Stimulated activated CD4-positive, alpha-beta T cell treated with anti-CD3 and anti-CD28 coated beads, TNF-alpha, amount 100 ng/mL, for 24 hours (primary cell): ENCODE results near the gene RNF114.
A peak's percentile ranks its signal among the peaks of the same experiment; 100 is the strongest.
"Not testable (repeated sequence)": the region's sequence is repeated elsewhere in the genome, so short reads cannot be mapped to it uniquely, and the experiment has no call there.

Experiments
- DNase-seq, 3 experiments: peaks; one replicate each; pipeline ENCODE4 v3.0.0-alpha.2; 2020; ENCODE audit warnings: low read depth in 3 of 3

The RNF114 gene

DNA sequence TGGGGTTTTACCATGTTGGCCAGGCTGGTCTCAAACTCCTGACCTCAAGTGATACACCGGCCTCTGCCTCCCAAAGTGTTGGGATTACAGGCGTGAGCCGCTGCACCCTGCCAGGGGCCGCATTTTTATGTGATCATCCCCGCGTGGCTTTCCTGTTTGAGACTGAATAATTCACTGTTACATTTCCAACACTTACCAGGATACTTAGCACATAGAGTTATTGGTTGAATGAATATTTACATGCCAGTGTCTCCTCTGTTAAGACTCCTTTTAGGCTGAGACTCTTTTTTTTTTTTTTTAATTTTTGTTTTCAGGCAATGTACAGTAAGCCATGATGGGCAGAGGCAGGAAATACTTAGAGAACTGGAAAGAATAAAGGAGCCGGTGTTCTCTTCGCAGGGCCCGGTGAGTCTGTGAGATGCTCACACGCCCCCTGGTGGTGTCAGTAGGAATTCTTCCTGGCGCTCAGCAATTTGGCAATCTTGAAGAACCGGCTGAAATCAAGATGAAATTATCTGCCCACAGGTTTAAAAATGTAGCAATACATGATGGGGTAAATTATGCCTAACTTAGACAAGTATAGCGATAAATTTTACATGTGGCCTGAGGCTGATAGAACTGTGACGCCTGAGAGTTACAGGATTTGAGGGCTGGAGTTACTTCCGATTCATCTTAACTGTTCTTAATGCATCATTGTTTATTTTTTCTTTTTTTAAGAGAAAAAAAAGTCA lies 7.6 kb upstream of the RNF114 start:
- DNase-seq, result peak; percentile 52 to 77 (median 75)

DNA sequence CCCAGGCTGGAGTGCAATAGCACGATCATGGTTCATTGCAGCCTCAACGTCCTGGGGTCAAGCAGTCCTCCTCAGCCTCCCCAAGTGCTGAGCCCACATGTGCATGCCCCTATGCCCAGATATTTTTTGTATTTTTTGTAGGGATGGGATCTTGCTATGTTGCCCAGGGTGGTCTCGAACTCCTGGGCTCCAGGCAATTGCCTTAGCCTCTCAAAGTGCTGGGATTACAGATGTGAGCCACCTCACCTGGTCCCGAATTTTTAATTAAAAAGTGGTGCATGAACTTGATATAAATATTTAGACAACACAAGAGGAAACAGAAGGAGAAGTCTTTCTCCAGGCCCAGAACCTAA lies 7.1 kb upstream of the RNF114 start:
- no peak for DNase-seq

DNA sequence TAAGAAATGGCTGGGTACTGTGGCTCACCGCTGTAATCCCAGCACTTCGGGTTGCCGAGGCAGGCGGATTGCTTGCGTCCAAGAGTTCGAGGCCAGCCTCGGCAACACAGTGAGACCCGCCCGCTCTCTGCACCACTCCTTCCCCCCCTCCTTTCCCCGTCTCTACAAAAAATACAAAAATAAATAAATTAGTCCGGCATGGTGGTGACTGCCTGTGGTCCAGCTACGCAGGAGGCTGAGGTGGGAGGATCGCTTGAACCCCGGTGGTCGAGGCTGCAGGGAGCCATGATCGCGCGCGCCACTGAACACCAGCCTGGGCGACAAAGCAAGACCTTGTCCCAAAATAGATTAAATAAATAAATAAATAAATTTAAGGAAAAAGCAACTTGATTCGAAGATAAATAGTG lies 448 bp upstream of the RNF114 start:
- no peak for DNase-seq

DNA sequence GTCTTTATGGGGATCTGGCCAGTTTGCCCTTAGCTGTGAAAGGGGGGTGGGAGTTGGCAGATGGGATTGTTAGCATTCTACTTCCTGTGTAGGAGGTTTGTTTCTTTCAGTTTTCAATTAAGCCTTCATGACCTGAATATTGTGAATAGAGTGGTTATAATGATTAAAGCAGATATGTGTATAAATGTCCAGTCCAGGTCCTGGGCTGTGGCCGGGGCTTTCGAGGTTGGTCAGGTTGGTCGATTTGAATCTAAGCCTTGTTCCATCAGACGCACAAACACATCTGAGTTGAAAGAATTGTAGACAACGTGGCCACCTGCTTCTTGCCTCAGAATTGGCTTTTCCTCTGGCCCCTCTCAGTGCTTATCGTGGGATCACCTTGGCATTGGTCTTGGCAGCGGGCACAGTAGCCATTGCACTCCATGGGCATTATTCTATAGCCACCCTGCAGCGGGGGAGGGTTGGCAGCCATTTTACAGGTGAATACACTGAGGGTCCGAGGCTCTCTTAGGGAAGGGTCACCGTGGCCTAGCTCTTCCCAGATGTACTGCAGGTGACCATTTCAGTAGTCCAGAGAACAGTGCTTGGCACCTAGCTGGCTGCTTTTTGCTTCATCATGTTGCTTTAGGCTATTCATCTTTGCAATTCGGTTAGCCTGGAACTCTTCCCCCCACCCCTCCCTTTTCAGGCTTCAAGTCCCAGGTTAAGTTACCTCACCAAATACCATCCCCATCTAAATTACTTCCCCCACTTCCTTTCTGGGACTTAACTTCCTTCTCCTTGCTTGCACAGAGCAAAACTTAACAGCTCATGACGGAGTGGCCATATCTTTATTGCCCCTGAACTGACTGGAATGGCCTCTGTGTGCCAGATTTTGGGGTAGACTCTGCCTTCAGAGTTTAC lies 1.1 kb downstream of the RNF114 start:
- no peak for DNase-seq

DNA sequence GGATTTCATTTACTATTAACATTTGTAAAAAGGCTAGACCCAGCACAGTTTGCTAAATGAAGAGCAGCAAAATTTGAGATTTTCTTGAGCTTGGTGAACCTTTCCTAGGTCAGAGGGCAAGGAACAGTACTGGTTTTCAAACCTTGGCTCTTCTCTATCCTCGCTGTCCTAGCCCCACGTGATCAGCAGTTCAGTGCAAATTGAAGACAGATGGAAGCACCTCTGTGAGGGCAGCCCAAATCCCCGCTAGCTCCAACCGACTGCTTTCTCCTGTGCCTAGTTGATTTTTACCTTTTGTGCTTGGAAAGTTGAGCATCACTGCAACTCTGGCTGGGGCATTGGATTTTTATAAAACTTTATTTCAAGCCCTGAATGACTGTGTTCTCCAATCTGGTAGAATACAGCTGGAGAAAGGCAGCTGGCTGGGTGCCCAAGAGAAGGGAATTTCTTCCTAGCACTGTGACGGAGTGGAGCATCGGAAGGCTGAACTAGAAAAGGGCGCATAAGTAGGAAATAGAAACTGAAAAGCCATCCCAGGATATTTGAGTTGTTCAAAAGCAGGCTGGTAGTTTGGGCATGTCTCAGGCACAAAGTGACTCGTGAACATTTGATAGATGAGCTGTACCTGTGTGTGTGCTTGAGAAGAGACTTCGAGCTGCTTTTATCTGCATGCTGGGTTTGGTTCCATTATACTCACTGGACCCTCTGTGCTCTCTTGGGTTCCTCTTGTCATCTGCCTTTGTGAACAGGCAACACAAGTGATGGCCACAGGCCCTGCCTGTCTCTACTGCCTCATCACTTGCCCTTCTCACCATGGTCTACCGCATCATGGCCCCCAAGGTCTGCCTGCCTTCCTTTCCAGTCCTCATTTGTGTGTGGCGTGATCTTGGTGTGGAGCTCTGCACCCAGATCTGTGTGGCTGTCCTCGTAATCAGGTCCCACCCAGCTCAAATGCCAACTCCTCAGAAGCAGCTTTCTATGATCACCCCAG lies 2.3 kb downstream of the RNF114 start:
- DNase-seq, result no peak

DNA sequence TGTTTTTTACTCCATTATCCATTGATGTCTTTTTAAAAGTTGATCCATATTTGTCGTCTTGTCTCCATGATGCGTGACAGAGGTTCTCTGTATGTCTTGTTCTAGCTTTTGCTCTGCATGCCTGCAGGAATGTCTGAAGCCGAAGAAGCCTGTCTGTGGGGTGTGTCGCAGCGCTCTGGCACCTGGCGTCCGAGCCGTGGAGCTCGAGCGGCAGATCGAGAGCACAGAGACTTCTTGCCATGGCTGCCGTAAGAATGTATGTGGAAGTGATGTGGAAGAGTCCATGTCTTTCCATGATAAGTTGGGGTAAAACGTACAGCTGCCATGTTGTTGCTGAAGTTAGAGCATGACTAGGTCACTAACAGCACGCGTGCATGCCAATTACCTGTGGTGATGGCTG lies 5.3 kb downstream of the RNF114 start:
- DNase-seq, result no peak

DNA sequence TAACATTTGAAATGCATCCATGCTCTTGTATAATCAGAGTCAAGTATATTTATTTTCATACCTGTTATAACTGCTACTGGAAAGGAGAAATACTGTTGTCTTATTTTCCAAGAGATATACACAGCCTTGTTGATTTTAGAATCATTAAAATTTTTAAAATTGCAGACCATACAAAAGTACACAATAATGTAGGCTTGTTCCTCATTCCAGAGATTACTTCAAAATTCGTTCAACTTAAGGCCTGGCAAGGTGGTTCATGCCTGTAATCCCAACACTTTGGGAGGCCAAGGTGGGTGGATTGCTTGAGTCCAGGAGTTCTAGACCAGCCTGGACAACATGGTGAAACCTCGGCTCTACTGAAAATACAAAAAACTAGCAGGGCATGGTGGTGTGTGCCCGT lies 6.1 kb downstream of the RNF114 start:
- DNase-seq, result no peak

DNA sequence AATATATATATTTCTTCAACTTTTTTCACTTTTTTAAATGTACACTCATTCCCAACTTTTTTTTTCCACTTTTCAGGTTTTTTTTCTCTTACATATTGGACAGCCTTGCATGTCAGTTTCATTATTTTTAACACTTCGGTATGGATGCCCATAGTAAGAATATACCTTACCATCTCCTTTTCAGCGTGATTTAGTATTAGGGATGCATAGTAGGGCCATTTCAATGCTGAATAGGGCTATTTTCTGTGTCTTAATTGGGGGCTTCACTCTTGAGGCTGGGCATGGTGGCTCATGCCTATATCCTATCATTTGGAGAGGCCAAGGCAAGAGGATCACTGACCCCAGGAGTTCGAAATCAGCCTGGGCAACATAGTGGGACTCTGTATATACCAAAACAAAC lies 6.7 kb downstream of the RNF114 start:
- DNase-seq, result no peak

DNA sequence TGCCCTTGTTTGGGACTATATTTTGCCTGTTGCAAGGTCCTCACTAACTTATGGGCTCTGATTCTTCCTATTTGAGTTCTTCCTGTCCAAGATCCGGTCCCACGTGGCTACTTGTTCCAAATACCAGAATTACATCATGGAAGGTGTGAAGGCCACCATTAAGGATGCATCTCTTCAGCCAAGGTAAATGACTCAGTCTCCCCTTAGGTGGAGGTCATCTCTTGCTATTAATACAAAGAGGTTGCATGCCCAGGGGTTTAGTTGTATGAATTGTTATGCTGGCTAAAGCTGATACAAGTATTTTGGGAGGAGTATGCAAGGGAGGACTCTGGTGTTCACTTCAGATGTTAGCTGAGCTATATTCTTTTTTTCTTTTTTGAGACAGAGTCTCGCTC lies 9.1 kb downstream of the RNF114 start:
- DNase-seq, result no peak

DNA sequence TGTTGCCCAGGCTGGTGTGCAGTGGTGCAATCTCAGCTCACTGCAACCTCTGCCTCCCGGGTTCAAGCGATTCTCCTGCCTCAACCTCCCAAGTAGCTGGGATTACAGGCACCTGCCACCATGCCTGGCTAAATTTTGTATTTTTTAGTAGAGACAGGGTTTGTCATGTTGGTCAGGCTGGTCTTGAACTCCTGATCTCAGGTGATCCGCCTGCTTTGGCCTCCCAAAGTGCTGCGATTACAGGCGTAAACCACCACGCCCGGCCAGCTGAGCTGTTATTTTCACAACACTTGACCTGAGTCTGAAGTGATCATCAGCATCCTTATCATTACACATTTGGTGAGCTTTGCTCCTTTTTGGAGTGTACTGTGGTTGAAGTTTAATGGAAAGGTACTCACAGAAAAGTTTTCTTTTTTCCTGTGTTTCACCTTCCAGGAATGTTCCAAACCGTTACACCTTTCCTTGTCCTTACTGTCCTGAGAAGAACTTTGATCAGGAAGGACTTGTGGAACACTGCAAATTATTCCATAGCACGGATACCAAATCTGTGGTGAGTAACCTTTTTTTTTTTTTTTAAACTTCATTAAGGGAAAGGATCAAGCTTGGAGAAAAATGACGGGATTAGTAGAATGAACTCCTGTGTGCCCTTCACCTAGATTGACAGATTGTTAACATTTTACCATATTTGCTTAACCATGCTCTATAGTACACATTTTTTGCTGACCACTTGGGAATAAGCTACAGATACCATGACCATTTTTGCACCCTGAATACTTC lies 9.7 kb downstream of the RNF114 start:
- DNase-seq, result no peak

DNA sequence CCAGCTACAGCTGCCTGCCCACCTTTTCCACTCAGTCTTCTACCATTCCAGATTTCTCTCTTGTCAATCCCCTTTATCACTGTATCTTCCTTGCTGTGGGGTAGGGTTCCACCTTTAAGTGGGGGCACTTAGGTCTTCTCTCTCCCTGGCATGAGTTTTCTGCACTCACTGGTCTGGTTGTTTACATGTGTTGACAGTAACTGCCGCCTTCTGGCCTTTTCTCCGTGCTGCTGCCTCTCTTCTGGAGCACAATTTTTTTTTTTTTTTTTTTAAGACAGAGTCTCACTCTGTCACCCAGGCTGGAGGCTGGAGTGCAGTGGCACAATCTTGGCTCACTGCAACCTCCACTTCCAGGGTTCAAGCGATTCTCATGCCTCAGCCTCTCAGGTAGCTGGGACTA lies 12.0 kb downstream of the RNF114 start:
- no peak for DNase-seq

DNA sequence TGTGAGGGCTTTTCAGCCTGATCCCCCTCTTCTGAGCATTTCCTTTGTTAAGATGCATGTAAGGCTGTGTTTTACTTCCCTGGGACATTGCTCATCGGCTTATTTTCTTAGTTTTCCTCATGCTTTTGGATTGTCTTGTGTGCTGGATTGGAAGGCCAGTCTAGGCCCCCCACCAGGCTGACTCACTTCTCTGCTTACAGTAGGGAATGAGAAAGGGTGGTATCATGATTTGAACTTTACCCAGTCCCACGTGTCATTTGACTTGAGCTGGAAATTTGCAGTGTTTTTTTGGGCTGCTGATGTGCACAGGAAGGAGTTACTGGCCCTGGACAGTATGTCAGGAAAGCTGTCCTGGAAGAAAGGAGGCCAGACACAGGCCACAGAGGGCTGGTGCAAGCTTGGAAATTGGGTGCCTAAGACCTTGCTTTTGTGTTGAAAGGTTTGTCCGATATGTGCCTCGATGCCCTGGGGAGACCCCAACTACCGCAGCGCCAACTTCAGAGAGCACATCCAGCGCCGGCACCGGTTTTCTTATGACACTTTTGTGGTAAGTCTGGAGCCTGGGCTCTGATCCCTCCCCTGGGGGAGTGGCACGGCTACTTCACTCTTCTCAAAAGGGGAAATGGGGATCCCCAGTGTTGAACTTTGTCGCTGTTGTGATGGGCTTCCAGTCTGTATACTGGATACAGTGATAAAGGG lies 12.8 kb downstream of the RNF114 start:
- no peak for DNase-seq

DNA sequence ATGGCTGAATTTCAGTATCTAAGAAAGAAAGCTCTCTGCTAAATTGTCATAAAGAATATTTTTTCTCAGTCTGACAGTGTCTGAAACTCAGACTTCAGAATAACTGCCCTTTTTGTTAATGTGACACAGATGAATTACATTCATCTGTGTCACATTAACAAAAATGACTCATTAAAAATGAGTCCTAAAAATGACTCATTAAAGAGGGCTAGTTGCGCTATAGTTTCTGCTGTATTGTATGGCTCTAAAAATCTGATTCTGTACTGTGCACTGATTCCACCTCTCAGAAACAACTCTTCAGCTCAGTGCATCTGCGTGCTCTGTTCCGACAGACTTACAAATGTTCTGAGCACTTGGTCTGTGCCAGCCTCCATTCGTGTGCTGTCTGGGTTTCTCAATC lies 15.0 kb downstream of the RNF114 start:
- no peak for DNase-seq

DNA sequence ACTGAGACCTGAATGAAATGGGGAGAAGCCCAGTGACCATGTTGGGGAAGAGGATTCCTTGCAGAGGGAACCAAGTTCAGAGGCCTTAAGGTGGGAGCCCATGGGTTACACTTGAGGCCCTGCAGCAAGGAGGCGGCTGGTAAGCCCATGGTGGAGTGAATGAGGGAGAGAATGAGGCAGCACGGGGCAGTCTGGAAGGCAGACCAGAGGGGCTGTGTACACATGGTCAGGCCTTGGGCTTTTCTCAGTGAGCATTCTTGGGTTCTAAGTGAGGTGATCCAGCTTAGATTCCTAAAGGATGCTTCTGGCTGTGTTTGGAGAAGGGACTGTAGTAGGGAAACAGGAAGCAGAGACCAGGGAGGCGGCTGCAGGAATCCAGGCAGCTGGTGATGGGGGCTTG lies 19.0 kb downstream of the RNF114 start:
- DNase-seq, result no peak

DNA sequence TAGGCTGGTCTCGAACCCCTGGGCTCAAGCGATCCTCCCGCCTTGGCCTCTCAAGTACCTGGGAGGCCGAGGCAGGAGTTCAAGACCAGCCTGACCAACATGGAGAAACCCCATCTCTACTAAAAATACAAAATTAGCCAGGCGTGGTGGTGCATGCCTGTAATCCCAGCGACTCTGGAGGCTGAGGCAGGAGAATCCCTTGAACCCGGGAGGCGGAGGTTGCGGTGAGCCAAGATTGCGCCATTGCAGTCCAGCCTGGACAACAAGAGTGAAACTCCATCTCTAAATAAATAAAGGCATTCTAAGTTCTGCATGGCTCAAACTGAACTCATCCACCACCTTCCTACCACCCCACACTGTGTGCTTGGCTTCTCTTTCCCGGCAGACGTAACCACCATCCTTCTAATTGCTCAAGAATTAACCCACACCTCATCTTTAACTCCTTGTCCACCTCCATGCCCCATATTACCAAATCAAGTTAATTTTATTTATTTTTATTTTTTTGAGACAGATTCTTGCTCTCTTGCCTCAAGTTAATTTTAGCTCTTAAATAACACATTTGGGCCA lies 19.7 kb downstream of the RNF114 start:
- not testable (repeated sequence) for DNase-seq

DNA sequence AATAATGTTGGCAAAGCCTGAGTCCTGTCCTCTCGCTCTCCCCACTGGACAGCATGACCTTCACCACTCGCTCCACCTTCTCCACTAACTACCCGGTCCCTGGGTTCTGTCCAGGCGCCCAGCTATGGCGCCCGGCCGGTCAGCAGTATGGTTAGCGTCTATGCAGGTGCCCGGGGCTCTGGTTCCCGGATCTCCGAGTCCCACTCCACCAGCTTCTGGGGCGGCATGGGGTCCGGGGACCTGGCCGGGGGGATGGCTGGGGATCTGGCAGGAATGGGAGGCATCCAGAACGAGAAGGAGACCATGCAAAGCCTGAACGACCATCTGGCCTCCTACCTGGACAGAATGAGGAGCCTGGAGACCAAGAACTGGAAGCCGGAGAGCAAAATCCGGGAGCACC lies 20.5 kb downstream of the RNF114 start:
- DNase-seq, result no peak

DNA sequence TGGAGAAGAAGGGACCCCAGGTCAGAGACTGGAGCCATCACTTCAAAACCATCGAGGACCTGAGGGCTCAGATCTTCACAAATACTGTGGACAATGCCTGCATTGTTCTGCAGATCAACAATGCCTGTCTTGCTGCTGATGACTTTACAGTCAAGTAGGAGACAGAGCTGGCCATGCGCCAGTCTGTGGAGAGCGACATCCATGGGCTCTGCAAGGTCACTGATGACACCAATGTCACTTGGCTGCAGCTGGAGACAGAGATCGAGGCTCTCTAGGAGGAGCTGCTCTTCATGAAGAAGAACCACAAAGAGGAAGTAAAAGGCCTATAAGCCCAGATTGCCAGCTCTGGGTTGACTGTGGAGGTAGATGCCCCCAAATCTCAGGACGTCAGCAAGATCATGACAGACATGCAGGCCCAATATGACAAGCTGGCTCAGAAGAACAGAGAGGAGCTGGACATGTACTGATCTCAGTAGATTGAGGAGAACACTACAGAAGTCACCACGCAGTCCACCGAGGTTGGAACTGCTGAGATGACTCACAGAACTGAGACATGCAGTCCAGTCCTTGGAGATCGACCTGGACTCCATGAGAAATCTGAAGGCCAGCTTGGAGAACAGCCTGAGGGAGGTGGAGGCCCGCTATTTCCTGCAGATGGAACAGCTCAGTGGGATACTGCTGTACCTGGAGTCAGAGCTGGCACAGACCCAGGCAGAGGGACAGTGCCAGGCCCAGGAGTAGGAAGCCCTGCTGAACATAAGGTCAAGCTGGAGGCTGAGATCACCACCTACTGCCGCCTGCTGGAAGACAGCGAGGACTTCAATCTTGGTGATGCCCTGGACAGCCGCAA lies 21.1 kb downstream of the RNF114 start:
- DNase-seq, result not testable (repeated sequence)

DNA sequence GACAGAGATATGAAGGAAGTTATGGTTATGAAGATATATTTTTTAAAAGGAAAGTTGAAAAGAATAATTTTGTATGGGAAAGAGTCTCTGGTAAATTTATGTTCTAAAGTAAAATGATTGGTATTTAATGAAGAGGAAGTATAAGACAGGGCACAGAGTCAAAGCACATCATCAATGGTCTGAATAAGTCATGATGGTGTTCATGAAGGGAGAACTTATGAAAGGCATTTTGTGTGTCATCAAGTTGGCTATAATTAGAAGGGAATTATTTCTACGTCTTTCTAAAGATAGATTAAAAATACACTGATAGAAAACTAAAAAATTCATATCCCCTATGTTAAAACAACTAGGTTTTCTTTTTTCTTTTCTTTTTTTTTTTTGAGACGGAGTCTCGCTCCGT lies 25.2 kb downstream of the RNF114 start:
- no peak for DNase-seq
